ENCODE data around the gene RALGAPB. TPM values are rescaled to one million over a fixed set of nuclear protein-coding genes. Genes with fewer than 3 reads are reported as not detected.

The RALGAPB gene
- polyA plus RNA-seq, 1 donor = 28.1 TPM

GRCh38 chr20:38543014-38543906, 70.6 kb downstream of the RALGAPB start:
- H3K27ac ChIP-seq (ENCODE audit: low read length) = no peak overlapping the region
- H3K4me3 ChIP-seq (ENCODE audit: low read length) = no peak overlapping the region
- H3K27me3 ChIP-seq (ENCODE audit: control insufficient read depth, insufficient read depth, low read length) = no peaks in the 10 kb centered on the region
- peaks cover 82% of the 10 kb centered on the region for H3K36me3 ChIP-seq (ENCODE audit: control insufficient read depth, insufficient read depth, low read length)
- H3K9me3 ChIP-seq (ENCODE audit: control insufficient read depth, low read depth, low read length) = no peaks in the 10 kb centered on the region
- WGBS (ENCODE audit: insufficient coverage, low lambda C conversion rate) = 90% methylated on average over 3 of the region's 7 CpGs
- H3K4me1 ChIP-seq (ENCODE audit: control insufficient read depth, insufficient read depth, low read length) = no peaks in the 10 kb centered on the region
- no peak for DNase-seq

GRCh38 chr20:38545771-38546170, 73.1 kb downstream of the RALGAPB start:
- no peaks in the 10 kb centered on the region for H3K4me1 ChIP-seq (ENCODE audit: control insufficient read depth, insufficient read depth, low read length)
- no peaks in the 10 kb centered on the region for H3K9me3 ChIP-seq (ENCODE audit: control insufficient read depth, low read depth, low read length)
- WGBS (ENCODE audit: insufficient coverage, low lambda C conversion rate) = 100% methylated on average over 2 of the region's 2 CpGs
- H3K27ac ChIP-seq (ENCODE audit: low read length) = no peak overlapping the region
- no peak for DNase-seq
- H3K27me3 ChIP-seq (ENCODE audit: control insufficient read depth, insufficient read depth, low read length) = no peaks in the 10 kb centered on the region
- no peak overlapping the region for H3K4me3 ChIP-seq (ENCODE audit: low read length)
- peaks cover 75% of the 10 kb centered on the region for H3K36me3 ChIP-seq (ENCODE audit: control insufficient read depth, insufficient read depth, low read length)

- Histone ChIP-seq H3K4me3 (ENCODE audit: low read length) (no peak overlapping the region), H3K9me3 (ENCODE audit: control insufficient read depth, low read depth, low read length) (no peaks in the 10 kb centered on the region), H3K4me1 (ENCODE audit: control insufficient read depth, insufficient read depth, low read length) (no peaks in the 10 kb centered on the region), H3K27me3 (ENCODE audit: control insufficient read depth, insufficient read depth, low read length) (no peaks in the 10 kb centered on the region), H3K27ac (ENCODE audit: low read length) (no peak overlapping the region), H3K36me3 (ENCODE audit: control insufficient read depth, insufficient read depth, low read length) (peaks cover 73% of the 10 kb centered on the region)
- DNase-seq = no peak
- WGBS (ENCODE audit: insufficient coverage, low lambda C conversion rate) = 100% methylated on average over 2 of the region's 3 CpGs
Measured at GRCh38 chr20:38547288-38548085, 74.8 kb downstream of the RALGAPB start.

- no peaks in the 10 kb centered on the region for H3K9me3 ChIP-seq (ENCODE audit: control insufficient read depth, low read depth, low read length)
- H3K27me3 ChIP-seq (ENCODE audit: control insufficient read depth, insufficient read depth, low read length) = no peaks in the 10 kb centered on the region
- no peak overlapping the region for H3K4me3 ChIP-seq (ENCODE audit: low read length)
- WGBS (ENCODE audit: insufficient coverage, low lambda C conversion rate) = 100% methylated on average over 2 of the region's 3 CpGs
- peaks cover 71% of the 10 kb centered on the region for H3K36me3 ChIP-seq (ENCODE audit: control insufficient read depth, insufficient read depth, low read length)
- DNase-seq = no peak
- no peak overlapping the region for H3K27ac ChIP-seq (ENCODE audit: low read length)
- no peaks in the 10 kb centered on the region for H3K4me1 ChIP-seq (ENCODE audit: control insufficient read depth, insufficient read depth, low read length)
Measured at GRCh38 chr20:38548356-38549083, 75.9 kb downstream of the RALGAPB start.

GRCh38 chr20:38550274-38550673, 77.6 kb downstream of the RALGAPB start:
- WGBS (ENCODE audit: insufficient coverage, low lambda C conversion rate) = no CpG with 5 or more reads among the region's 1 CpG
- peaks cover 71% of the 10 kb centered on the region for H3K36me3 ChIP-seq (ENCODE audit: control insufficient read depth, insufficient read depth, low read length)
- H3K4me1 ChIP-seq (ENCODE audit: control insufficient read depth, insufficient read depth, low read length) = no peaks in the 10 kb centered on the region
- no peak overlapping the region for H3K27ac ChIP-seq (ENCODE audit: low read length)
- H3K9me3 ChIP-seq (ENCODE audit: control insufficient read depth, low read depth, low read length) = no peaks in the 10 kb centered on the region
- no peaks in the 10 kb centered on the region for H3K27me3 ChIP-seq (ENCODE audit: control insufficient read depth, insufficient read depth, low read length)
- no peak for DNase-seq
- H3K4me3 ChIP-seq (ENCODE audit: low read length) = no peak overlapping the region

- Histone ChIP-seq H3K27me3 (ENCODE audit: control insufficient read depth, insufficient read depth, low read length) (no peaks in the 10 kb centered on the region), H3K4me1 (ENCODE audit: control insufficient read depth, insufficient read depth, low read length) (no peaks in the 10 kb centered on the region), H3K4me3 (ENCODE audit: low read length) (no peak overlapping the region), H3K27ac (ENCODE audit: low read length) (no peak overlapping the region), H3K9me3 (ENCODE audit: control insufficient read depth, low read depth, low read length) (no peaks in the 10 kb centered on the region), H3K36me3 (ENCODE audit: control insufficient read depth, insufficient read depth, low read length) (peaks cover 62% of the 10 kb centered on the region)
- no peak for DNase-seq
- 100% methylated on average over 1 of the region's 7 CpGs for WGBS (ENCODE audit: insufficient coverage, low lambda C conversion rate)
Measured at GRCh38 chr20:38551056-38551626, 78.5 kb downstream of the RALGAPB start.

- Histone ChIP-seq H3K9me3 (ENCODE audit: control insufficient read depth, low read depth, low read length) (no peaks in the 10 kb centered on the region), H3K27ac (ENCODE audit: low read length) (peak overlapping the region; percentile 31), H3K4me3 (ENCODE audit: low read length) (no peak overlapping the region), H3K27me3 (ENCODE audit: control insufficient read depth, insufficient read depth, low read length) (no peaks in the 10 kb centered on the region), H3K36me3 (ENCODE audit: control insufficient read depth, insufficient read depth, low read length) (peaks cover 56% of the 10 kb centered on the region), H3K4me1 (ENCODE audit: control insufficient read depth, insufficient read depth, low read length) (no peaks in the 10 kb centered on the region)
- 86% methylated on average over 1 of the region's 2 CpGs for WGBS (ENCODE audit: insufficient coverage, low lambda C conversion rate)
- DNase-seq = peak; percentile 58 to 78
Measured at GRCh38 chr20:38554986-38555385, 82.3 kb downstream of the RALGAPB start.

- Histone ChIP-seq H3K9me3 (ENCODE audit: control insufficient read depth, low read depth, low read length) (no peaks in the 10 kb centered on the region), H3K27ac (ENCODE audit: low read length) (no peak overlapping the region), H3K4me3 (ENCODE audit: low read length) (no peak overlapping the region), H3K27me3 (ENCODE audit: control insufficient read depth, insufficient read depth, low read length) (no peaks in the 10 kb centered on the region), H3K4me1 (ENCODE audit: control insufficient read depth, insufficient read depth, low read length) (no peaks in the 10 kb centered on the region), H3K36me3 (ENCODE audit: control insufficient read depth, insufficient read depth, low read length) (peaks cover 57% of the 10 kb centered on the region)
- no peak for DNase-seq
Measured at GRCh38 chr20:38555395-38555794, 82.8 kb downstream of the RALGAPB start.

- Histone ChIP-seq H3K9me3 (ENCODE audit: control insufficient read depth, low read depth, low read length) (no peaks in the 10 kb centered on the region), H3K27ac (ENCODE audit: low read length) (no peak overlapping the region), H3K36me3 (ENCODE audit: control insufficient read depth, insufficient read depth, low read length) (peaks cover 51% of the 10 kb centered on the region), H3K4me3 (ENCODE audit: low read length) (no peak overlapping the region), H3K27me3 (ENCODE audit: control insufficient read depth, insufficient read depth, low read length) (no peaks in the 10 kb centered on the region), H3K4me1 (ENCODE audit: control insufficient read depth, insufficient read depth, low read length) (no peaks in the 10 kb centered on the region)
- no peak for DNase-seq
- no CpG with 5 or more reads among the region's 2 CpGs for WGBS (ENCODE audit: insufficient coverage, low lambda C conversion rate)
Measured at GRCh38 chr20:38557174-38557573, 84.5 kb downstream of the RALGAPB start.

All from large intestine (tissue), 3 donors.